ENCODE measurements around the gene RGS9.

DNA sequence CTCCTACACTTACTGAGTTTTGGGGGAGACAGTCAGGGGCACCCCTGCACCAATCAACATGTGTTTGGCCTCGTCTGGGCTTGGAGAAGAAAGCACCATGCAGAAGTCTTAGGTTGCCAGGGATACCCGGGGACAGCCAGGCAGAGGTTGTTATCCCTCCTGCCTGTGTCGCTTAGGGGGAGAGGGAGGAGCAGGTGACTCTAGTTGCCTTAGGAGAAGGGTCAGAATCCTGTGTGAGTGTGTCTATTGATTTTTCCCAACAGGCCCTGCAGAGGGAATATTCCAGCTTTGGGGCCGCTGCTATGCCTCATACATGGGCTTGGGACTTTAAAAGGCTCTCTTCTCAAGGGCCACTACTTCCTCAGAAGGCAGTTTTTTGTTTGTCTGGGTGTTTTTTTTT lies 89.1 kb downstream of the RGS9 start:
- TF ChIP-seq, protein P1, sequence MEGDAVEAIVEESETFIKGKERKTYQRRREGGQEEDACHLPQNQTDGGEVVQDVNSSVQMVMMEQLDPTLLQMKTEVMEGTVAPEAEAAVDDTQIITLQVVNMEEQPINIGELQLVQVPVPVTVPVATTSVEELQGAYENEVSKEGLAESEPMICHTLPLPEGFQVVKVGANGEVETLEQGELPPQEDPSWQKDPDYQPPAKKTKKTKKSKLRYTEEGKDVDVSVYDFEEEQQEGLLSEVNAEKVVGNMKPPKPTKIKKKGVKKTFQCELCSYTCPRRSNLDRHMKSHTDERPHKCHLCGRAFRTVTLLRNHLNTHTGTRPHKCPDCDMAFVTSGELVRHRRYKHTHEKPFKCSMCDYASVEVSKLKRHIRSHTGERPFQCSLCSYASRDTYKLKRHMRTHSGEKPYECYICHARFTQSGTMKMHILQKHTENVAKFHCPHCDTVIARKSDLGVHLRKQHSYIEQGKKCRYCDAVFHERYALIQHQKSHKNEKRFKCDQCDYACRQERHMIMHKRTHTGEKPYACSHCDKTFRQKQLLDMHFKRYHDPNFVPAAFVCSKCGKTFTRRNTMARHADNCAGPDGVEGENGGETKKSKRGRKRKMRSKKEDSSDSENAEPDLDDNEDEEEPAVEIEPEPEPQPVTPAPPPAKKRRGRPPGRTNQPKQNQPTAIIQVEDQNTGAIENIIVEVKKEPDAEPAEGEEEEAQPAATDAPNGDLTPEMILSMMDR (IDR thresholded peaks at IDR 0.05; ENCODE audit: poor library complexity), result no peak
- TF ChIP-seq EZH2phosphoT487 (IDR thresholded peaks at IDR 0.05; ENCODE audit: low read depth, severe bottlenecking, unreplicated experiment), result no peak
- TF ChIP-seq EZH2 (IDR thresholded peaks at IDR 0.05; ENCODE audit: borderline replicate concordance), result no peak
